ENCODE data around the gene KLHDC8A. TPM values are rescaled to one million over a fixed set of nuclear protein-coding genes. Genes with fewer than 3 reads are reported as not detected.
A peak's percentile ranks its signal among the peaks of the same experiment; 100 is the strongest.

Gene KLHDC8A
- total and polyA plus RNA-seq, 2 of the 13 experiments (the other 11 are each of a cell fraction or from before 2014, with no cell fraction given) = not detected

DNA sequence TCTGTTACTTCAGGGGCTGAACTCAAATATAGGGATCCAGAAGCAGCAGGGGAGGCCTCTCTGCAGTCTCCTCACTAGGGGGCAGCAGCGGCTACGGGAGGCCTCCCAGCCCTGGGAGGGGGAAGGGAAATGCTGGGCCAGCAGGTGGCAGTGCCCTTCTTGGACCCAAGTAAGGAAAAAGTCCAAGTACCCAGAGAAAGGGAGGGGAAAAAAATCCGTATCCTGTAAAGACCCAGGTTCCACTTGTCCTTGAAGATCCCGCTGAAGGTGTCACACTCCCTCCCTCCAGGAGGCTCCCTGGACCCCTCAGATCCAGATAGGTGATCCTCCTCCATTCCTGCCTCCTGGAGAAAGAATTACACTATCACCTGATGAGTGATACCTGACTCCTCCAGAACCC, 21.0 kb downstream of the KLHDC8A start (continued):
- TF ChIP-seq, protein P1, sequence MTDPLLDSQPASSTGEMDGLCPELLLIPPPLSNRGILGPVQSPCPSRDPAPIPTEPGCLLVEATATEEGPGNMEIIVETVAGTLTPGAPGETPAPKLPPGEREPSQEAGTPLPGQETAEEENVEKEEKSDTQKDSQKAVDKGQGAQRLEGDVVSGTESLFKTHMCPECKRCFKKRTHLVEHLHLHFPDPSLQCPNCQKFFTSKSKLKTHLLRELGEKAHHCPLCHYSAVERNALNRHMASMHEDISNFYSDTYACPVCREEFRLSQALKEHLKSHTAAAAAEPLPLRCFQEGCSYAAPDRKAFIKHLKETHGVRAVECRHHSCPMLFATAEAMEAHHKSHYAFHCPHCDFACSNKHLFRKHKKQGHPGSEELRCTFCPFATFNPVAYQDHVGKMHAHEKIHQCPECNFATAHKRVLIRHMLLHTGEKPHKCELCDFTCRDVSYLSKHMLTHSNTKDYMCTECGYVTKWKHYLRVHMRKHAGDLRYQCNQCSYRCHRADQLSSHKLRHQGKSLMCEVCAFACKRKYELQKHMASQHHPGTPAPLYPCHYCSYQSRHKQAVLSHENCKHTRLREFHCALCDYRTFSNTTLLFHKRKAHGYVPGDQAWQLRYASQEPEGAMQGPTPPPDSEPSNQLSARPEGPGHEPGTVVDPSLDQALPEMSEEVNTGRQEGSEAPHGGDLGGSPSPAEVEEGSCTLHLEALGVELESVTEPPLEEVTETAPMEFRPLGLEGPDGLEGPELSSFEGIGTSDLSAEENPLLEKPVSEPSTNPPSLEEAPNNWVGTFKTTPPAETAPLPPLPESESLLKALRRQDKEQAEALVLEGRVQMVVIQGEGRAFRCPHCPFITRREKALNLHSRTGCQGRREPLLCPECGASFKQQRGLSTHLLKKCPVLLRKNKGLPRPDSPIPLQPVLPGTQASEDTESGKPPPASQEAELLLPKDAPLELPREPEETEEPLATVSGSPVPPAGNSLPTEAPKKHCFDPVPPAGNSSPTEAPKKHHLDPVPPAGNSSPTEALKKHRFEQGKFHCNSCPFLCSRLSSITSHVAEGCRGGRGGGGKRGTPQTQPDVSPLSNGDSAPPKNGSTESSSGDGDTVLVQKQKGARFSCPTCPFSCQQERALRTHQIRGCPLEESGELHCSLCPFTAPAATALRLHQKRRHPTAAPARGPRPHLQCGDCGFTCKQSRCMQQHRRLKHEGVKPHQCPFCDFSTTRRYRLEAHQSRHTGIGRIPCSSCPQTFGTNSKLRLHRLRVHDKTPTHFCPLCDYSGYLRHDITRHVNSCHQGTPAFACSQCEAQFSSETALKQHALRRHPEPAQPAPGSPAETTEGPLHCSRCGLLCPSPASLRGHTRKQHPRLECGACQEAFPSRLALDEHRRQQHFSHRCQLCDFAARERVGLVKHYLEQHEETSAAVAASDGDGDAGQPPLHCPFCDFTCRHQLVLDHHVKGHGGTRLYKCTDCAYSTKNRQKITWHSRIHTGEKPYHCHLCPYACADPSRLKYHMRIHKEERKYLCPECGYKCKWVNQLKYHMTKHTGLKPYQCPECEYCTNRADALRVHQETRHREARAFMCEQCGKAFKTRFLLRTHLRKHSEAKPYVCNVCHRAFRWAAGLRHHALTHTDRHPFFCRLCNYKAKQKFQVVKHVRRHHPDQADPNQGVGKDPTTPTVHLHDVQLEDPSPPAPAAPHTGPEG (CRISPR knock-in tag; IDR thresholded peaks at IDR 0.05) = no peak
- TF ChIP-seq PRPF4 (IDR thresholded peaks at IDR 0.05; ENCODE audit: low read depth, low read length, poor library complexity, severe bottlenecking) (peak; percentile 69), JUNB (CRISPR knock-in tag; IDR thresholded peaks at IDR 0.05; ENCODE audit: borderline replicate concordance) (no peak), SNAPC2 (CRISPR knock-in tag; IDR thresholded peaks at IDR 0.05) (no peak), NFYC (CRISPR knock-in tag; IDR thresholded peaks at IDR 0.05) (no peak), SMYD3 (CRISPR knock-in tag; IDR thresholded peaks at IDR 0.05) (no peak), RCOR2 (CRISPR knock-in tag; IDR thresholded peaks at IDR 0.05) (no peak), PHF20 (CRISPR knock-in tag; IDR thresholded peaks at IDR 0.05) (no peak)
- TF ChIP-seq, protein P2, sequence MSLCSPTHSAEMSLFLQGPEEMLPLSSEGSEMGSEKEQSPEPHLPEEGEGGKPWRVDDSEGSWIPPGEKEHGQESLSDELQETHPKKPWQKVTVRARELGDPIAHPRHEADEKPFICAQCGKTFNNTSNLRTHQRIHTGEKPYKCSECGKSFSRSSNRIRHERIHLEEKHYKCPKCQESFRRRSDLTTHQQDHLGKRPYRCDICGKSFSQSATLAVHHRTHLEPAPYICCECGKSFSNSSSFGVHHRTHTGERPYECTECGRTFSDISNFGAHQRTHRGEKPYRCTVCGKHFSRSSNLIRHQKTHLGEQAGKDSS (CRISPR knock-in tag; IDR thresholded peaks at IDR 0.05; ENCODE audit: borderline replicate concordance, low read depth) = no peak
- TF ChIP-seq, protein P3, sequence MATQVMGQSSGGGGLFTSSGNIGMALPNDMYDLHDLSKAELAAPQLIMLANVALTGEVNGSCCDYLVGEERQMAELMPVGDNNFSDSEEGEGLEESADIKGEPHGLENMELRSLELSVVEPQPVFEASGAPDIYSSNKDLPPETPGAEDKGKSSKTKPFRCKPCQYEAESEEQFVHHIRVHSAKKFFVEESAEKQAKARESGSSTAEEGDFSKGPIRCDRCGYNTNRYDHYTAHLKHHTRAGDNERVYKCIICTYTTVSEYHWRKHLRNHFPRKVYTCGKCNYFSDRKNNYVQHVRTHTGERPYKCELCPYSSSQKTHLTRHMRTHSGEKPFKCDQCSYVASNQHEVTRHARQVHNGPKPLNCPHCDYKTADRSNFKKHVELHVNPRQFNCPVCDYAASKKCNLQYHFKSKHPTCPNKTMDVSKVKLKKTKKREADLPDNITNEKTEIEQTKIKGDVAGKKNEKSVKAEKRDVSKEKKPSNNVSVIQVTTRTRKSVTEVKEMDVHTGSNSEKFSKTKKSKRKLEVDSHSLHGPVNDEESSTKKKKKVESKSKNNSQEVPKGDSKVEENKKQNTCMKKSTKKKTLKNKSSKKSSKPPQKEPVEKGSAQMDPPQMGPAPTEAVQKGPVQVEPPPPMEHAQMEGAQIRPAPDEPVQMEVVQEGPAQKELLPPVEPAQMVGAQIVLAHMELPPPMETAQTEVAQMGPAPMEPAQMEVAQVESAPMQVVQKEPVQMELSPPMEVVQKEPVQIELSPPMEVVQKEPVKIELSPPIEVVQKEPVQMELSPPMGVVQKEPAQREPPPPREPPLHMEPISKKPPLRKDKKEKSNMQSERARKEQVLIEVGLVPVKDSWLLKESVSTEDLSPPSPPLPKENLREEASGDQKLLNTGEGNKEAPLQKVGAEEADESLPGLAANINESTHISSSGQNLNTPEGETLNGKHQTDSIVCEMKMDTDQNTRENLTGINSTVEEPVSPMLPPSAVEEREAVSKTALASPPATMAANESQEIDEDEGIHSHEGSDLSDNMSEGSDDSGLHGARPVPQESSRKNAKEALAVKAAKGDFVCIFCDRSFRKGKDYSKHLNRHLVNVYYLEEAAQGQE (IDR thresholded peaks at IDR 0.05; ENCODE audit: borderline replicate concordance in 1 of 2, low read depth in 1 of 2, low read length in 2 of 2) = no peak
- TF ChIP-seq, protein P4, sequence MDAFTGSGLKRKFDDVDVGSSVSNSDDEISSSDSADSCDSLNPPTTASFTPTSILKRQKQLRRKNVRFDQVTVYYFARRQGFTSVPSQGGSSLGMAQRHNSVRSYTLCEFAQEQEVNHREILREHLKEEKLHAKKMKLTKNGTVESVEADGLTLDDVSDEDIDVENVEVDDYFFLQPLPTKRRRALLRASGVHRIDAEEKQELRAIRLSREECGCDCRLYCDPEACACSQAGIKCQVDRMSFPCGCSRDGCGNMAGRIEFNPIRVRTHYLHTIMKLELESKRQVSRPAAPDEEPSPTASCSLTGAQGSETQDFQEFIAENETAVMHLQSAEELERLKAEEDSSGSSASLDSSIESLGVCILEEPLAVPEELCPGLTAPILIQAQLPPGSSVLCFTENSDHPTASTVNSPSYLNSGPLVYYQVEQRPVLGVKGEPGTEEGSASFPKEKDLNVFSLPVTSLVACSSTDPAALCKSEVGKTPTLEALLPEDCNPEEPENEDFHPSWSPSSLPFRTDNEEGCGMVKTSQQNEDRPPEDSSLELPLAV (CRISPR knock-in tag; conservative IDR thresholded peaks at IDR 0.05; ENCODE audit: low read depth) = no peak
- TF ChIP-seq, protein P5, sequence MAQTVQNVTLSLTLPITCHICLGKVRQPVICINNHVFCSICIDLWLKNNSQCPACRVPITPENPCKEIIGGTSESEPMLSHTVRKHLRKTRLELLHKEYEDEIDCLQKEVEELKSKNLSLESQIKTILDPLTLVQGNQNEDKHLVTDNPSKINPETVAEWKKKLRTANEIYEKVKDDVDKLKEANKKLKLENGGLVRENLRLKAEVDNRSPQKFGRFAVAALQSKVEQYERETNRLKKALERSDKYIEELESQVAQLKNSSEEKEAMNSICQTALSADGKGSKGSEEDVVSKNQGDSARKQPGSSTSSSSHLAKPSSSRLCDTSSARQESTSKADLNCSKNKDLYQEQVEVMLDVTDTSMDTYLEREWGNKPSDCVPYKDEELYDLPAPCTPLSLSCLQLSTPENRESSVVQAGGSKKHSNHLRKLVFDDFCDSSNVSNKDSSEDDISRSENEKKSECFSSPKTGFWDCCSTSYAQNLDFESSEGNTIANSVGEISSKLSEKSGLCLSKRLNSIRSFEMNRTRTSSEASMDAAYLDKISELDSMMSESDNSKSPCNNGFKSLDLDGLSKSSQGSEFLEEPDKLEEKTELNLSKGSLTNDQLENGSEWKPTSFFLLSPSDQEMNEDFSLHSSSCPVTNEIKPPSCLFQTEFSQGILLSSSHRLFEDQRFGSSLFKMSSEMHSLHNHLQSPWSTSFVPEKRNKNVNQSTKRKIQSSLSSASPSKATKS (CRISPR knock-in tag; IDR thresholded peaks at IDR 0.05) = no peak

All from HepG2 (cell line).